Amygdala (tissue), 56 donors: ENCODE data around the gene RNPEP.
"Not testable (repeated sequence)": the region's sequence is repeated elsewhere in the genome, so short reads cannot be mapped to it uniquely, and the experiment has no call there.

Source experiments
- DNase-seq, 56 donors: peaks; one replicate each; lab custom pipeline; 2025; lab: John Stamatoyannopoulos, UW

Gene RNPEP, protein sequence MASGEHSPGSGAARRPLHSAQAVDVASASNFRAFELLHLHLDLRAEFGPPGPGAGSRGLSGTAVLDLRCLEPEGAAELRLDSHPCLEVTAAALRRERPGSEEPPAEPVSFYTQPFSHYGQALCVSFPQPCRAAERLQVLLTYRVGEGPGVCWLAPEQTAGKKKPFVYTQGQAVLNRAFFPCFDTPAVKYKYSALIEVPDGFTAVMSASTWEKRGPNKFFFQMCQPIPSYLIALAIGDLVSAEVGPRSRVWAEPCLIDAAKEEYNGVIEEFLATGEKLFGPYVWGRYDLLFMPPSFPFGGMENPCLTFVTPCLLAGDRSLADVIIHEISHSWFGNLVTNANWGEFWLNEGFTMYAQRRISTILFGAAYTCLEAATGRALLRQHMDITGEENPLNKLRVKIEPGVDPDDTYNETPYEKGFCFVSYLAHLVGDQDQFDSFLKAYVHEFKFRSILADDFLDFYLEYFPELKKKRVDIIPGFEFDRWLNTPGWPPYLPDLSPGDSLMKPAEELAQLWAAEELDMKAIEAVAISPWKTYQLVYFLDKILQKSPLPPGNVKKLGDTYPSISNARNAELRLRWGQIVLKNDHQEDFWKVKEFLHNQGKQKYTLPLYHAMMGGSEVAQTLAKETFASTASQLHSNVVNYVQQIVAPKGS

DNA sequence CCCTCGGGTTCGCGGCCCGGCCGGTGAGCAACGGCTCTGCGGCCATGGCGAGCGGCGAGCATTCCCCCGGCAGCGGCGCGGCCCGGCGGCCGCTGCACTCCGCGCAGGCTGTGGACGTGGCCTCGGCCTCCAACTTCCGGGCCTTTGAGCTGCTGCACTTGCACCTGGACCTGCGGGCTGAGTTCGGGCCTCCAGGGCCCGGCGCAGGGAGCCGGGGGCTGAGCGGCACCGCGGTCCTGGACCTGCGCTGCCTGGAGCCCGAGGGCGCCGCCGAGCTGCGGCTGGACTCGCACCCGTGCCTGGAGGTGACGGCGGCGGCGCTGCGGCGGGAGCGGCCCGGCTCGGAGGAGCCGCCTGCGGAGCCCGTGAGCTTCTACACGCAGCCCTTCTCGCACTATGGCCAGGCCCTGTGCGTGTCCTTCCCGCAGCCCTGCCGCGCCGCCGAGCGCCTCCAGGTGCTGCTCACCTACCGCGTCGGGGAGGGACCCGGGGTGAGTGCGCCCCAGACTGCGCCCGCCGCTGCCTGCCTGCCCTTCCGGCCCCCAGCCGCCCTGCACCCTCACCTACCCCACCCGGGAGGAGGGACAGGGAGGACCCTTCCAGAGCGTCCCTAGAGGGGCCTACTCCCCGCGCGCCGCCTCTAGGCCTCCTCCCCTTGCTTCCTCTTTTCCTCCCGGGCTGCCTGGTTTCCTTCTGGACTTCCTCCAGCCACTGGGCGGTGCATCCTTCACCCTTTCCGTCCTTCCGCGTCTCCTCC lies at the start of gene RNPEP:
Gene RNPEP (plus strand): TSS at position 26 of the 757 bp plus-strand sequence. CDS start 19 bp downstream, at position 45.
- peak in 42 of 56 donors; percentile 8 to 70 (median 43) for DNase-seq

DNA sequence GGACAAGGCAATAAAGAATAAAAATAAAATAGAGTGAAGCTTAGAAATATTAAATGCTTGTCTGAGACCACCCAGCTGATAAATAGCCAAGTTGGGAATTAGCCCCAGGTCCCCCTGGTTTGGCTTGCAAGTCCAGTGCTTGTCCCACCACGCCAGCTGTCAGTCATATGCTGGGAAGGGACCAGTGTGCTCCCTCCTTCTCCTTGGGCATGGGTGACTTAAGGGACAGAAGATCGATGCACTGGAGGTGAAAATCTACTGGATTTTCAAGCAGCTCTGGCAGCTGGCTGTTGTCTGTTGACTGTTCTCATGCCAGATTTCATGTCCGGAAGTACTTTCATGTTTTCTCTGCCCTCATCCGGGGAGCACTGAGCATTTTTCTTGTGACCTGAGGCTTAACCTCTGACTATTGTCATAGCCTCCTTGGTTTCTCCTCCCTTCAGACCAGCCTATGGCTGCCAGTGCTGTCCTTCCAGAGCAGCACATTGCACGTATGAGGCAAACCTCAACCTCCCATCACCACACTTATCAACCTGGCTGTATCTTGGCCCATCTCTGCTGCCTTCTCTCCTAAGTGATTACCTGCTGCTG lies 48.5 kb upstream of the RNPEP start:
- DNase-seq = no peak

DNA sequence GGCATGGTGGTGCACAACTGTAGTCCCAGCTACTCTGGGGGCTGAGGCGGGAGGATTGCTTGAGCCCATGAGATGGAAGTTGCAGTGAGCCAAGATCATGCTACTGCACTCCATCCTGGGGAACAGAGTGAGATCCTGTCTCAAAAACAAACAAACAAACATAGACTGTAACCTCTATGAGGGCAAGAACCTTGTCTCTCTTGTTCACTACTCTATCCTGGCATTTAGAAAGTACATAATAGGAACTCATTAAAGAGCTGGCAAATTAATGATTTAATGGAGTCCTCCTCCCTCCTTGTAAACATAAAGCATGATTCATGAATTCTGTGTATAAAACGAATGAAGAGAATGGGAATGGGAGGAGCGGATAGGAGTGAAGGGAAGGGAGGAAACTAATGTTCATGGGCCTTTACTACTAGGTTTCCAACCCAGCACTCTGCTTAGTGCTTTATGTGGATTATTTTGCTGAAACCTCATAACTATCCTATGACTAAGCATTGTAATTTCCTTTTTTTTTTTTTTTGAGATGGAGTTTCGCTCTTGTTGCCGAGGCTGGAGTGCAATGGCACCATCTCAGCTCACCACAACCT lies 44.7 kb upstream of the RNPEP start:
- DNase-seq = no peak

DNA sequence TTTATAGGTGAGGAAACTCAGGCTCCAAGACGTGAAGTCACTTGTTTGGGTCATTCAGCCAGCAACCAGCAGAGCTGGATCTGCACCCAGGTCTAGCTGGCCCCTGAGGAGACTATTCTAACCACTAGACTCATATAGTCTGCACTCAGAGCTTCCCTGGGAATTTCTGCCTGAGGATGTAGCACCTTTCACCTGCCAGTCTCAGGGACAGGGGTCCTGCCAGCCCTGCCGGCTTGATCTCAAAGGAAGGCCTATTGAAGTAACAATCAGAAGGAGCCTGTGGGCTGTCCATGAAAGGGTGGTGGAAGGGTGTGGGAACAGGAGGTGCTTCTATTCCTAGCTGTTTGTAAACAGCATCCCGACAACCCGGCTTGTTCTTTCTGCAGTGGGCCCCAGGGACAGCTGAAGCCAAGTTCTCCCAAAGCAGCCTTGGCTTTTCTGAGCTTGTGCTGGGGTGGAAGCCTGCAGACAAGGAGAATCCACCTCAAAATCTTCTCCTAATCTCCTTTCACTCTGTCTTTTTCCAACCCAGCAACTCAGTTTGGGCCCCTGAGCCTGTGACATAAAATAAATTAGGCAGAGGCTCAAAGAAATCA lies 43.9 kb upstream of the RNPEP start:
- DNase-seq = no peak

GRCh38 chr1:201939148-201939547 lies 43.3 kb upstream of the RNPEP start:
- no peak for DNase-seq

GRCh38 chr1:201939574-201939973 lies 42.9 kb upstream of the RNPEP start:
- DNase-seq = no peak

GRCh38 chr1:201940316-201940715 lies 42.1 kb upstream of the RNPEP start:
- not testable (repeated sequence) for DNase-seq

DNA sequence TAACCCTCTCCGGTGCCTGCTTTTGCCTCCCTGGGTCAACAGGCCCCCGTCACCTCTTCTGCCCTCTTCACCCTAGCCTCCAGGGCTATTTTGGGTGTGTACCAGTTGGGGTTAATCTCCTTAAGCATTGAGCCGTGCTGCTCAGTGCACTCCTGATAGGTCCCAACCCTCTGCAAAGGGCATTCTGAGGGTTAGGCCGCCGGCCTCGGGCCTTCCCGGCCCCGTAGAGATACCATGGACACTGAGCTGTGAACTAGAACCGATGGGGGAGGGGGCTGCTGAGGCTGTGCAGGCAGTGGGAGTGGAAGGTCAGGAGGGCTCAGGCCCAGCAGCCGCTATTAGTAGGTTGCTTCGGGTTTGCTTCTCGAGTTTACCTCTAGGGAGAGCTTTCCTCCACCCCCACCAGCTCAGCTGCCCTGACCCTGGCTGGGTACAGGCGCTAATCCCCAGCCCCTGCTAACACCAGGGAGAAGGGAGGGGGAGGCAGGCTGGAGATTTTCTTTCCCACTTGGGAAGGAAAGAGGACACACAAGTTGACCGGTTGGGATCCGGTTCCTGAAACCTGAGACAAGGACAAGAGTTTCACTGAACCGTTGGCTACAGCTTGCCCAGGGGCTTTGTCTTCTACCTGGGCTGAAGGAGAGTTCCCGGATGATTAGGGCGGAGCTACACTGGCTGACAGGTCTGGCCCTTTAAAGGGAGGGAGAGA lies 40.9 kb upstream of the RNPEP start:
- no peak for DNase-seq

- DNase-seq = no peak
Measured at GRCh38 chr1:201942129-201942495, 40.3 kb upstream of the RNPEP start.

DNA sequence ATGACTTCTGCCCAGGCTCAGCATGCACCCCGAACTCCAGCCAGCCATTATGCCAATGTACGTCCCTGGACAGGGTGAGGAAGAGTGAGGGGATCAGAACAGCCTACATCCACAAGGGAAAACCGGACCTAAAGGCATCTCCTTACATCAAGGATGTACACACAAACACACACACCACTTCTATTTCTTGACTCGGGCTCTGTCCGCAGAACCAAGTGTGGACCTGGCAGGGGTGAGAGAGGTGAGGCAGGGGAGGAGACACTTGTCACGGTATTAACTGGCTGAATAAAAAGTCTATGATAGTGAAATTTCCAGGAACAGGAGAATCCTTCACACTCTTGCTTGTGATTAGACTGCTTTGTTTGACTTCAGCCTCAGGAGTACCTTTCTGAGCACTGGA lies 38.4 kb upstream of the RNPEP start:
- DNase-seq = no peak

DNA sequence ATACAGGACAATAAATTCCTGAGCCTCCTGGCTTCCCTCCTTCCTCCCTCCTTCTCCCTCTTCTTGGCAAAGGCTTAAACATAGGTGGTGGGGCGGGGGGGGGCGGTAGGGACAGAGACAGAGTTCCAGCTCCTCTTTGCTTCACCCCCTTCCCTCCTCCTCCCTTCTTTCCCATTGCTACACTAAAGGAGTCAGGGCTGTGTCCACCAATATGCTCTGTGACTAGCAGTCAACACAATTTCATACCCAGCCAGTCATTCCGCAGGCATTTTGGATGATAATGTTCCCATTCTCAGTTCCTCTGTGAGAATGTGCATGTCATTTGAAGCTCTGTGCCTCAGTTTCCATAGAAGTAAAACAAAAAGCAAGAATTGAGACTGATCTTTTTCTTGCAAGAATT lies 37.8 kb upstream of the RNPEP start:
- DNase-seq = no peak

- DNase-seq = no peak
Measured at GRCh38 chr1:201945157-201945556, 37.3 kb upstream of the RNPEP start.

- DNase-seq = no peak
Measured at GRCh38 chr1:201945863-201946223, 36.6 kb upstream of the RNPEP start.

GRCh38 chr1:201946224-201946908 lies 36.1 kb upstream of the RNPEP start, which contains the start of gene LMOD1:
LMOD1 (minus strand) TSS chr1:201946548; CDS start chr1:201946340, 208 bp downstream.
- DNase-seq = peak in 48 of 56 donors; percentile 5 to 72 (median 37)

GRCh38 chr1:201947697-201948008 lies 34.8 kb upstream of the RNPEP start:
- no peak for DNase-seq

GRCh38 chr1:201949491-201949890 lies 33.0 kb upstream of the RNPEP start:
- no peak for DNase-seq

- peak in 1 of 56 donors; percentile 19 for DNase-seq
Measured at GRCh38 chr1:201954263-201955008, 28.0 kb upstream of the RNPEP start.

- peak; percentile 67 to 99 (median 96) for DNase-seq
Measured at GRCh38 chr1:201955009-201955728, 27.3 kb upstream of the RNPEP start, which contains the start of gene TIMM17A. TIMM17A (plus strand) TSS chr1:201955503; CDS start chr1:201955527, 24 bp downstream.
